Stromal cell of bone marrow (primary cell): Measurements from ENCODE around the gene NDUFV2.
"Not testable (repeated sequence)": the region's sequence is repeated elsewhere in the genome, so short reads cannot be mapped to it uniquely, and the experiment has no call there.

ENCODE experiments used
- DNase-seq: peaks from one replicate; pipeline ENCODE4 v3.0.0-alpha.2; 2012; ENCODE audit warnings: low read depth

NDUFV2 gene

DNA sequence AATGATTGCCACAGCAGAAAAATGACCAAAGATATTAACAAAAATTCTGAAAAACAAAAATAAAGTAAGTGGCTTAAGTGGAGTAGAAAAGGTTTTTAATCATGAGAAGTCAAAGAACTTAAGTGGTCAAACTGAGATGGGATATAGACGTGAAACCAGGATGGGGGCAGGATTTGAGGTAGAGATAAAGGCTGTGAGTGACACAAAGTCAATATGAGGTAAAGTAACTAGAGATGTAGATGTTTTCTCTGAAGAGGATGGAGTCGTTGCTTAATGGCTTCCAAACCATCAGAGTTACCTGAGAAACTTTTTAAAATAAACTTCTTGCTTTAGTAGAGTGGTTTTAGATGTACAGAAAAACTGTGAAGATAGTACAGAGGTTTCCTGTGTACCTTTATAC lies 55.3 kb downstream of the NDUFV2 start:
- no peak for DNase-seq

DNA sequence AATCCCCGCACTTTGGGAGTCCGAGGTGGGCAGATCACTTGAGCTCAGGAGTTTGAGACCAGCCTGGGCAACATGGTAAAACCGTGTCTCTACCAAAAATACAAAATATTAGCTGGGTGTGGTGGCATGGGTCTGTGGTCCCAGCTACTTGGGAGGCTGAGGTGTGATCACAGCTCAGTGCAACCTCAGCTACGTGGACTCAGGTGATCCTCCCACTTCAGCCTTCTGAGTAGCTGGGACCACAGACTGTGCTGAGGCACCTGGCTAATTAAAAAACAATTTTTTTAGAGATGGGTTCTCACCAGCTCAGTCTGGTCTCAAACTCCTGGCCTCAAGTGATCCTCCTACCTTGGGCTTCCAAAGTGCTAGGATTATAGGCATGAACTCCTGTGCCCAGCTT lies 57.5 kb downstream of the NDUFV2 start:
- DNase-seq: no peak

DNA sequence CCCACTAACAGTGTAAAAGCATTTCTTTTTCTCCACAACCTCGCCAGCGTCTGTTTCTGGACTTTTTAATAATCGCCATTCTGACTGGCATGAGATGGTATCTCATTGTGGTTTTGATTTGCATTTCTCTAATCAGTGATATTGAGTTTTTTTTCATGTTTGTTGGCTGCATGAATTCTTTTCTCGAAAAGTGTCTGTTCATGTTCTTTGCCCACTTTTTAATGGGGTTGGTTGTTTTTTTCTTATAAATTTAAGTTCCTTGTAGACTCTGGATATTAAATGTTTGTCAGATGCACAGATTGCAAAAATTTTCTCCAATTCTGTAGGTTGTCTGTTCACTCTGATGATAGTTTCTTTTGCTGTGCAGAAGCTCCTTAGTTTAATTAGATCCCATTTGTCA lies 60.2 kb downstream of the NDUFV2 start:
- not testable (repeated sequence) for DNase-seq

DNA sequence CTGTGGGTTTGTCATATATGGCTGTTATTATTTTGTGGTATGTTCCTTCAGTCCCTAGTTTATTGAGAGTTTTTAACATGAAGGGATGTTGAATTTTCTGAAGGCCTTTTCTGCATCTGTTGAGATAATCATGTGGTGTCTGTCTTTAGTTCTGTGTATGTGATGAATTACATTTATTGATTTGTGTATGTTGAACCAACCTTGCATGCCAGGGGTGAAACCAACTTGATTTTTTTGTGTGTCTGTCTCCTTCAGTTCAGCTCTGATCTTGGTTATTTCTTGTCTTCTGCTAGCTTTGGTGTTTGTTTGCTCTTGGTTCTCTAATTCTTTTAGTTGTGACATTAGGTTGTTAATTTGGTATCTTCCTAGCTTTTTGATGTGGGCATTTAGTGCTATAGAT lies 61.6 kb downstream of the NDUFV2 start:
- not testable (repeated sequence) for DNase-seq

DNA sequence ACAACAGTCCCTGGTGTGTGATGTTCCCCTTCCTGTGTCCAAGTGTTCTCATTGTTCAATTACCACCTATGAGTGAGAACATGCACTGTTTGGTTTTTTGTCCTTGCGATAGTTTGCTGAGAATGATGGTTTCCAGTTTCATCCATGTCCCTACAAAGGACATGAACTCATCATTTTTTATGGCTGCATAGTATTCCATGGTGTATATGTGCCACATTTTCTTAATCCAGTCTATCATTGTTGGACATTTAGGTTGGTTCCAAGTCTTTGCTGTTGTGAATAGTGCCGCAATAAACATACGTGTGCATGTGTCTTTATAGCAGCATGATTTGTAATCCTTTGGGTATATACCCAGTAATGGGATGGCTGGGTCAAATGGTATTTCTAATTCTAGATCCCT lies 63.4 kb downstream of the NDUFV2 start:
- DNase-seq: not testable (repeated sequence)

DNA sequence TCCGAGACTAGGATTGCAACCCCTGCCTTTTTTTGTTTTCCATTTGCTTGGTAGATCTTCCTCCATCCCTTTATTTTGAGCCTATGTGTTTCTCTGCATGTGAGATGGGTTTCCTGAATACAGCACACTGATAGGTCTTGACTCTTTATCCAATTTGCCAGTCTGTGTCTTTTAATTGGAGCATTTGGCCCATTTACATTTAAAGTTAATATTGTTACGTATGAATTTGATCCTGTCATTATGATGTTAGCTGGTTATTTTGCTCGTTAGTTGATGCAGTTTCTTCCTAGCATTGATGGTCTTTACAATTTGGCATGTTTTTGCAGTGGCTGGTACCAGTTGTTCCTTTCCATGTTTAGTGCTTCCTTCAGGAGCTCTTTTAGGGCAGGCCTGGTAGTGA lies 67.0 kb downstream of the NDUFV2 start:
- DNase-seq: not testable (repeated sequence)

DNA sequence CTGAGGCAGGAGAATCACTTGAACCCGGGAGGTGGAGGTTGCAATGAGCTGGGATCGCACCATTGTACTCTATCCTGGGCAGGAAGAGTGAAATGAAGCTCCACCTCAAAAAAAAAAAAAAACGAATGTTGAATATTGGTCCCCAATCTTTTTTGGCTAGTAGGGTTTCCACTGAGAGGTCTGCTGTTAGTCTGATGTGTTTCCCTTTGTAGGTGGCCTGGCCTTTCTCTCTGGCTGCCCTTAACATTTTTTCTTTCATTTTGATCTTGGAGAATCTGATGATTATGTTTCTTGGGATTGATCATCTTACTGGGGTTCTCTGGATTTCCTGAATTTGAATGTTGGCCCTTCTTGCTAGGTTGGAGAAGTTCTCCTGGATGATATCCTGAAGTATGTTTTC lies 69.4 kb downstream of the NDUFV2 start:
- not testable (repeated sequence) for DNase-seq

DNA sequence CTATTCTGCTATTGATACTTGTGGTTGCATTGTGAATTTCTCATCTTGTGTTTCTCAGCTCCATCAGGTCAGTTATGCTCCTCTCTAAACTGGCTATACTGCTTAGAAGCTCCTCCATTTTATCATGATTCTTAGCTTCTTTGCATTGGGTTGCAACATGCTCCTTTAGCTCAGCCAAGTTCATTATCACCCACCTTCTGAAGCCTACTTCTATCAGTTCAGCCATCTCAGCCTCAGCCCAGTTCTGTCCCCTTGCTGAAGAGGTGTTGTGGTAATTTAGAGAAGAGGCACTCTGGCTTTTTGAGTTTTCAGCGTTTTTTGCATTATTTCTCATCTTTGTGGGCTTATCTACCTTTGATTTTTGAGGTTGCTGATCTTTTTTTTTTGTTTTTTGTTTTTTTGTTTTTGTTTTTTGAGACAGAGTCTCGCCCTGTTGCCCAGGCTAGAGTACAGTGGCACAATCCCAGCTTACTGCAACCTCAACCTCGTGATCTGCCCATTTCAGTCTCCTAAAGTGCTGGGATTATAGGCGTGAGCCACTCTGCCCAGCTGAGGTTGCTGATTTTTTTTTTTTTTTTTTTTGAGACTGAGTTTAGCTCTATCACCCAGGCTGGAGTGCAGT lies 70.1 kb downstream of the NDUFV2 start:
- DNase-seq: no peak

DNA sequence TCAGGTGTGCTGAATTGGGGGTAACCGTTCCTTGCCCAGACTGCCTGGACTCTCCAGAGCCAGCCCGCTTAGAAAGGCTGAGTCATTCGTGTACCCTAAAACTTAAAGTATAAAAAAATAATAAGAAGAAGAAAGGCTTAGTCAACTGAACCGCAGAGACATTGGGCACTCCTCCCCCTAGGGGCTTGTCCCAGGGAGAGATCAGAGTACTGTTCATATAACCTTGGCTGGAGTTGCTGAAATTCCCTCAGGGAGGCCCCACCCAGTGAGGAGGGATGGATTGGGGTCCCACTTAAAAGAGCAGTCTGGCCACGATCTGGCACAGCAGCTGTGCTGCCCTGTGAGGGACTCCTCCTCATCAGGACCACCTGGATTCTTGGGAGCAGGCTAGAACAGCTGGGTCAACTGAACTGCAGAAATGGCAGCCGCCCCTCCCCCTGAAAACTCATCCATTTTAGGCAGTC lies 71.3 kb downstream of the NDUFV2 start:
- no peak for DNase-seq

DNA sequence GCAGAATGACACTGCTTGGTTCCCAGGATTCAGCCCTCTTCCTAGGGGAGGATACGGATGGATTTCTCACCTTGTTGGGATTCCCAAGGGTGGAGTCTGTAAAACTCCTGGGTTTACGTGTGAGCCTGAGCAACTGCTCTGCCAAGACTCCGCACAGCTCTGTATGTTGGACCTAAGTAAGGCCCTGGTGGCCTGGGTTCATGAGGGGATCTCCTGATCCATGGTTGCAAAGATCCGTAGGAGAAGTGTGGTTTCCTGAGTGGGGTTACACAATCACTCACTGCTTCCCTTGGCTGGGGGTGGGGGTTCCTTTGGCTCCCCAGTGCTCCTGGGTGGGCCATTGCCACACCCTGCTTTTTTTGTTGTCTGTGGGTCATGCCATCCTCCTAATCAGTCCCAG lies 71.8 kb downstream of the NDUFV2 start:
- DNase-seq: no peak

DNA sequence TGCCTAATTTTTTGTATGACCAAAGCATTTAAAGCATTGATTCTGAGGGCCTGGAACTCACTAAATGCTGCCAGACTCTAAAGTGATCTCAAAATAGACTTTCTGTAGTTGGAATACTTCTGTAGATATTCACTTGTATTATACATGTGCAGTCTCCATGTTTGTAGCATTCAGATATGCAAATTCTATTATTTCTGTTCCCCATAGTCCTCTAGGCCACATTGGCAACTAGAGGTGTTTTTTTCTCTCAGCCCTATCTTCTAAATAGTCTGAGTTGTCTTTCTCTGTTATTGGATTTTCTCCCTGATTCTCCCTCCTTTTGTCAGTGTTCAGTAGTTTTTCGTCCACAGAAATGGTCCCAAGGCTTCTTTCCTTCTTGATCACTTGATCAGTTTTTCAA lies 72.6 kb downstream of the NDUFV2 start:
- DNase-seq: no peak

DNA sequence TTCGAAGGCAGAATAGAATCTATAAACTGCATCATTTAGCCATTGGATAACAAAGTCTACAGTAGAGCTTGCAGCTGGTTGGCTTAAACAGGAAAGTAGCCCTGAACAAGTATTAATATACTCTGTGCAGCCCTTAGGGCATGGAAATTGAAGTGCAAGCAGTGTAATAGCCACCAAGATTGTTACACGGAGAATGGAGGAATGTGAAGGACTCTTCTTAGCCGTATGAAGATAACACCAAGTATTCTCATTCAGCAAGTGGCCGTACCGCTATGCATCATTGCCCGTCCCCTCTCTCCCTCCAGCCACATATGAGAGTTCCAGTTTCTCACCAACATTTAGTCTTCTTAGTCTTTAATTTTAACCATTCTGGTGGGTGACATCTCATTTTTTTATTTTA lies 74.5 kb downstream of the NDUFV2 start:
- no peak for DNase-seq

DNA sequence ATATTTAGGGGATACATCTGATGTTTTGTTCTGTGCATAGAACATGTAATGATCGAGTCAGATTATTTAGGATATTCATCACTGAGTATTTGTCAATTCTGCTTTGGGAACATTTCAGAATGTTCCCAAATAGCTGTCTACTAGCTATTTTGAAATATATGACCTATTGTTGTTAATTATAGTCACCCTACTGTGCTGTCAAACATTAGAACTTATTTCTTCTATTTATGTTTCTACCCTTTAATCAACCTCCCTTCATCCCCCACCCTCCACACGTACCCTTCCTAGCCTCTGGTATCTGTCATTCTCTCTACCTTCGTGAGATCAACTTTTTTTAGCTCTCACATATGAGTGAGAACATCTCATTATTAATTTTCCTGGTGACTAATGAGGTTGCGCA lies 75.0 kb downstream of the NDUFV2 start:
- no peak for DNase-seq

DNA sequence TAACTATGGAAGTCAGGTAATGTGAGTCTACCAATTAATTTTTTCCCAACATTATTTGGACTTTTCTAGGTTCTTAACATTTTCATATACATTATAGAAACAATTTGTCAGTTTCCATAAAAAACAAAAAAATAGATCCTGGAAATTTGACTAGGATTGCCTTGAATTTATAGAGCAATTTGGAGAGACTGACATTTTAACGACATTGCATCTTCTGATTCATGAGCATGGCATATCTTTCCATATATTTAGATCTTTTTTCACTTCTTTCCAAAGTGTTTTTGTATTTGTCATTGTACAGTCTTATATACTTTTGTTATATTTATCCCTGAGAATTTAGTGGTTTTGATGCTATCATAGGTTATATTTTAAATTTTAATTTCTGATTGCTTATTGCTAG lies 76.1 kb downstream of the NDUFV2 start:
- DNase-seq: no peak

DNA sequence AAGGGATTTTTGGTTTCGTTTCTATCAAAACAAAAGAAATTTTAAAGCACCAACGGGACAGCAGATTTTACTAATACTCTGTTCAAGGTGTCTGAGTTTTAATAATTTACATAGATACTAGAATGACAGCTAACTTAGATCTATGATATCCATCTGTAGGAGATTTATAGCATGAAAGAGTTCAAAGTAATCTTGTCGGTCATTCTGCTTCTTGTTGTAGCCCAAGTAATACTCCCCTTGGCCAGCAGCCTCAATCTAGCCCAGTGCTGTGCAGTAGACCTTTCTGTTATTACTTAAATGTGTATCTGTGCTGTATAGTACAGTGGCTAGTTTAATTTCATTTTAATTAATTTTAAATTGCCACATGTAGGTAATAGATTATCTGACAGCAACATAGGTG lies 78.8 kb downstream of the NDUFV2 start:
- no peak for DNase-seq

DNA sequence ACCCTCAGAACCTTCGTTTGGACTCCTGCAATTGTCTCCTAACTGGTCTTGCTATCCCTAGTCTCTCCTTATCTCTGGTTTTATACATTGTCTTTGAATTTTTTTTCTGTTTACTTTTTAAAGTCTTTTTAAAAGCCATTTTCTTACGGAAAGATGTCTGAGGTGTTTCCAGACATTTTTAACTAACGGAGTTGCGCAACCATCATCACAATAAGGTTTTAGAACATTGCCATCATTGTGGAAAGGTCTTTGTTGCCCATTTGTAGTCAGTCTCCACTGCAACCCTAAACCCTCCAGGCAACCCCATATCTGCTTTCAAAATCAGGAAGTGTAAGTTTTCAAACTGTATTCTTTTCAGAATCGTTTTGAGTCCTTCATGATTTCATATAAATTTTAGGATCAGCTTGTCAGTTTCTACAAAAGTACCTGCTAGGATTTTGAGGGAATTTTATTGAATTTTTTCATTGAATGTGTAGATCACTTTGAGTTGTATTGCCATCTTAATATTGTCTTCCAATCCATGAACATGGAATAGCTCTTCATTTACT lies 80.4 kb downstream of the NDUFV2 start:
- DNase-seq: no peak
